ENCODE results near the gene ARMC2.

ARMC2 gene

GRCh38 chr6:108996208-108996607 lies 148.0 kb downstream of the ARMC2 start:
- no peaks in the 10 kb centered on the region for H3K27me3 ChIP-seq (replicated peaks)
- DNase-seq, result no peak
- H3K36me3 ChIP-seq (replicated peaks), result peaks cover 10% of the 10 kb centered on the region
- in situ Hi-C loops (cut with HindIII; ENCODE audit: low pct_ligation_motif_present, low sequenced_read_pairs), result no loop called here
- TF ChIP-seq CTCF (IDR thresholded peaks at IDR 0.05; ENCODE audit: low read depth, low read length, missing control alignments), result no peak
- no peak overlapping the region for H3K4me3 ChIP-seq (ENCODE audit: low read depth, low read length)
- no peak overlapping the region for H3K27ac ChIP-seq

- Histone ChIP-seq H3K27me3 (replicated peaks) (no peaks in the 10 kb centered on the region), H3K36me3 (replicated peaks) (peaks cover 5% of the 10 kb centered on the region), H3K27ac (no peak overlapping the region), H3K4me3 (ENCODE audit: low read depth, low read length) (no peak overlapping the region)
- DNase-seq, result no peak
- TF ChIP-seq CTCF (IDR thresholded peaks at IDR 0.05; ENCODE audit: low read depth, low read length, missing control alignments), result no peak
- in situ Hi-C loops (cut with HindIII; ENCODE audit: low pct_ligation_motif_present, low sequenced_read_pairs), result no loop called here
These were observed 150.3 kb downstream of the ARMC2 start for GRCh38 chr6:108998485-108998884.

- Histone ChIP-seq H3K36me3 (replicated peaks) (peaks cover 2% of the 10 kb centered on the region), H3K4me3 (ENCODE audit: low read depth, low read length) (no peak overlapping the region), H3K27me3 (replicated peaks) (no peaks in the 10 kb centered on the region), H3K27ac (no peak overlapping the region)
- in situ Hi-C loops (cut with HindIII; ENCODE audit: low pct_ligation_motif_present, low sequenced_read_pairs), result no loop called here
- TF ChIP-seq CTCF (IDR thresholded peaks at IDR 0.05; ENCODE audit: low read depth, low read length, missing control alignments), result no peak
- DNase-seq, result no peak
These were observed 151.2 kb downstream of the ARMC2 start for GRCh38 chr6:108999428-108999827.

GRCh38 chr6:109000289-109000688 lies 152.1 kb downstream of the ARMC2 start:
- H3K4me3 ChIP-seq (ENCODE audit: low read depth, low read length), result no peak overlapping the region
- in situ Hi-C loops (cut with HindIII; ENCODE audit: low pct_ligation_motif_present, low sequenced_read_pairs), result no loop called here
- TF ChIP-seq CTCF (IDR thresholded peaks at IDR 0.05; ENCODE audit: low read depth, low read length, missing control alignments), result no peak
- no peak for DNase-seq
- H3K27ac ChIP-seq, result no peak overlapping the region
- no peaks in the 10 kb centered on the region for H3K27me3 ChIP-seq (replicated peaks)
- H3K36me3 ChIP-seq (replicated peaks), result peaks cover 2% of the 10 kb centered on the region

GRCh38 chr6:109001291-109001894 lies 153.2 kb downstream of the ARMC2 start:
- Histone ChIP-seq H3K4me3 (ENCODE audit: low read depth, low read length) (no peak overlapping the region), H3K27ac (no peak overlapping the region), H3K36me3 (replicated peaks) (peaks cover 2% of the 10 kb centered on the region), H3K27me3 (replicated peaks) (no peaks in the 10 kb centered on the region)
- DNase-seq, result no peak
- no peak for TF ChIP-seq CTCF (IDR thresholded peaks at IDR 0.05; ENCODE audit: low read depth, low read length, missing control alignments)
- in situ Hi-C loops (cut with HindIII; ENCODE audit: low pct_ligation_motif_present, low sequenced_read_pairs), result no loop called here

- Histone ChIP-seq H3K4me3 (ENCODE audit: low read depth, low read length) (no peak overlapping the region), H3K27ac (no peak overlapping the region), H3K36me3 (replicated peaks) (peaks cover 2% of the 10 kb centered on the region), H3K27me3 (replicated peaks) (no peaks in the 10 kb centered on the region)
- in situ Hi-C loops (cut with HindIII; ENCODE audit: low pct_ligation_motif_present, low sequenced_read_pairs), result no loop called here
- DNase-seq, result no peak
- TF ChIP-seq CTCF (IDR thresholded peaks at IDR 0.05; ENCODE audit: low read depth, low read length, missing control alignments), result no peak
These were observed 154.0 kb downstream of the ARMC2 start for GRCh38 chr6:109002051-109002697.

Data from brain microvascular endothelial cell (primary cell).